HG03097 (cell line): ENCODE results near the gene UNKL.
"Not testable (repeated sequence)": the region's sequence is repeated elsewhere in the genome, so short reads cannot be mapped to it uniquely, and the experiment has no call there.

Experiments
- ATAC-seq: cut with Tn5 transposase; IDR thresholded peaks from one replicate; pipeline ENCODE4 v1.9.1; 2021; ENCODE audit not compliant: unreplicated experiment, low FRiP score

The UNKL gene

DNA sequence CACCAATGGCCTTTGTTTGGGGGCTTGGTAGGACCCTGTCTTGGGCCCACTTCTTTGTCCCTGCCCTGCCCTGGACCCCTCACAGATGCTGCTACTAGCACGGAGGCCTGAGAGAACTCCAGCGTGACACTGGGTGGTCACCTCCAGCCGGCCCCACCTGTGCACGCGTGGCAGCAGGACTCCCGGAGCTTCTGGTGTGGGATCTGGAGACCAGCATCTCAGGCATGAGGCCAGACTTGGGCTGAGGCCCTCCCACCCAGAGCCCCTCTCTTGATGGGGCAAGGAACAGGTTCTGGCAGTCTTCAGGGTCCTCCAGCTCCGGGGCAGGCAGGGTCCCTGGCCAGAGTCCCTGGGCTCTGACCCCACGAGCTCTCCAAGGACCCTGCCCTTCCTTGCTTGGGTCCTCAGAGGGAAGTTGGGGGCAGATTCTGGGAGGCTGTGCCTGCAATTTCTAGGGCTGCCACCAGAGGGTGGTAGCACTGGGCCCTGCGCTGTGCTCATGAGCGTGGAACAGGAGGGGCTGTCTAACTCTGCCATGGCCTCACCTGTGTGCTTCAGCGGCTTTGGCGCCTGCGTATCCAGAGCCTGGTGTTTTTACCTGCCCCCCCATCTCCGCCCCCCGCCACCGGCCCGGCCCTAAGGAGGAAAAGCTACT is 84.1 kb downstream of the UNKL start:
- ATAC-seq, result no peak

DNA sequence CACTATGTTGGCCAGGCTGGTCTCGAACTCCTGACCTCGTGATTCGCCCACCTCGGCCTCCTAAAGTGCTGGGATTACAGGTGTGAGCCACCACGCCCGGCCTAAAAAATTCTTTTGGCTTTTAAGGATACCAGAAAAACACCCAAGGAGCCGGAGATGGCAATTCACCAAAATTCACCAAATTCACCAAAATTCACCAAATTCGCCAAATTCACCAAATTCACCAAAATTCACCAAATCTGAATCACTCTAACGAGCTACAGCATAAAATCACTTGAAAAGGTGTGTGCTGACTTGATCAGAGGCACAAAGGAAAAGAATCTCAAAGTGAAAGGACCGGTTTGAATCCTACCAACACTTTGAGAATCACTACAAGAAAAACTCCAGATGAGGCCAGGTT is 85.5 kb downstream of the UNKL start:
- ATAC-seq, result not testable (repeated sequence)

DNA sequence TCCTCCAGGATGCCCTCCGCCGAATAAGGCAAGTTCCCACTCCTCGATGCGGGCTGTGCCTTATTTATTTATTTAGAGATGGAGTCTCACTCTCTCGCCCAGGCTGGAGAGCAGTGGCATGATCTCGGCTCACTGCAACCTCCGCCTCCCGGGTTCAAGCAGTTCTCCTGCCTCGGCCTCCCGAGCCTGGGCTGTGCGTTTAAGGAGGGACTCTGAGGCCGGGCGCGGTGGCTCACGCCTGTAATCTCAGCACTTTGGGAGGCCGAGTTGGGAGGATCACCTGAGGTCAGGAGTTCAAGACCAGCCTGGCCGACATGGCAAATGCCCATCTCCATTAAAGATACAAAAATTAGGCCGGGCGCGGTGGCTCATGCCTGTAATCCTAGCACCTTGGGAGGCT is 86.4 kb downstream of the UNKL start:
- not testable (repeated sequence) for ATAC-seq

DNA sequence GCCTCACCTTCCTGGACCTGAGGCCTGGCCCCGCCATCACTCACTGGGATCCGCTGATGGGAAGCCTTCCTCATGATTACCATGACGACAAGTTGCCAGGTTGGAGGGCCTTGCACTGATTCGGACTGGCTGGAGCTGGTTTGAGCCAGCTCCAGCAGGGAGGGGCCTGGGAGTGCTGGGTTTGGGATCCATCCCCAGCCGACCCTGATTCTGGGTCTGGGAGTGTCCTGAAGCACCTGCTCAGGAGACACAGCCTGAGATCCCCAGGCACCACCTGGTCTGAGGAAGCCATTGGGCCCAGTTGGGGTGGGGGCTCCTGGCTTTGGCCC is 86.9 kb downstream of the UNKL start:
- ATAC-seq, result no peak

DNA sequence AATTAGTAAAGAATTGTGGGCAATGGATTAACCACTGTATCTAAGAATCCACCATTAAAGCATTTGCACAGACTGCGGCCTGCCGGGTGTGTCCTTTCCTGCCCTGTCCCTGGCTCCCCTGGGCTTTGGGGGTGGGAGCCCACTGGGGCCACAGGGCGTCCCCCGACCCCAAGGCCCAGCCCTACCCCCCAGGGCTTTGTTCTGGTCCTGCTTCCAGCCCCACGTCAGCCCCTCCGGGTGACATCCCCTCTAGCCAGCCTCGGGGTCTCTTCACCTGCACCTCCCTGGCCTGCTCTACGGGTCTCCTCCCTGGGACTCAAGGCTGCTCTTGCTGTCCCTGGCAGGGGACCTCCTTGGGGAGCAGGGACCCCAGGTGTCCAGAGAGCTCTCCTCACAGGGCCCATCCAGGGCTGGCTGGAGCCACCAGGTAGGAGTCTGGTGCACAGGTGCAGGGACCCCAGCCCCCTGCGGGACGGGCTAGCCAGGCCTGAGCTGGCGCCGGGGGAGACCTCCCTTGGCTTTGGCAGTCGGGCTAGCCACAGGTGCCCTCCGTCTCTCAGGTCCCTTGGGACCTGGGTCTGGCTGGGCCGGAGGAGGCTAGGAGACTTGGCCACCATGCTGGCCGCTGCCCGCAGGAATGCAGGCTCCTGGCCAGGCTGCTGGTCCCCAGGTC is 87.4 kb downstream of the UNKL start:
- ATAC-seq, result no peak

DNA sequence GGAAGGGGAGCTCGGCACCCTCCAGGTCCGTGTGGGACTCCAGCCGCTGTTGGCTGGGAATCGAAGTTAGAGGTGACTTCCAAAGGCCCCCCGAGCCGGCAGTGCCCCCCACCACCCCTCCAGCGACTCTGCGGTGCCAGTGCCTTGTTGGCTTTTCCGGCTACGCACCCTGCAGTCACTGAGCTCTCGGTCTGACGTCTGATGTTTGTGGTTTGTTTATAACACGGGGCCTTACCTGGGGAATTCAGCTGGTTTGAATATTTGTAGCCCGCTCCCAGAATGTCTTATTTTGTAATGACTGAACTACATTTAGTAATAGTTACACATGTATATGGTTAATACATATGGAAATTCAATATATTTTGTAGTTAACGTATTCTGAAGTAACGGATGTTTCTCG is 88.1 kb downstream of the UNKL start:
- ATAC-seq, result no peak

DNA sequence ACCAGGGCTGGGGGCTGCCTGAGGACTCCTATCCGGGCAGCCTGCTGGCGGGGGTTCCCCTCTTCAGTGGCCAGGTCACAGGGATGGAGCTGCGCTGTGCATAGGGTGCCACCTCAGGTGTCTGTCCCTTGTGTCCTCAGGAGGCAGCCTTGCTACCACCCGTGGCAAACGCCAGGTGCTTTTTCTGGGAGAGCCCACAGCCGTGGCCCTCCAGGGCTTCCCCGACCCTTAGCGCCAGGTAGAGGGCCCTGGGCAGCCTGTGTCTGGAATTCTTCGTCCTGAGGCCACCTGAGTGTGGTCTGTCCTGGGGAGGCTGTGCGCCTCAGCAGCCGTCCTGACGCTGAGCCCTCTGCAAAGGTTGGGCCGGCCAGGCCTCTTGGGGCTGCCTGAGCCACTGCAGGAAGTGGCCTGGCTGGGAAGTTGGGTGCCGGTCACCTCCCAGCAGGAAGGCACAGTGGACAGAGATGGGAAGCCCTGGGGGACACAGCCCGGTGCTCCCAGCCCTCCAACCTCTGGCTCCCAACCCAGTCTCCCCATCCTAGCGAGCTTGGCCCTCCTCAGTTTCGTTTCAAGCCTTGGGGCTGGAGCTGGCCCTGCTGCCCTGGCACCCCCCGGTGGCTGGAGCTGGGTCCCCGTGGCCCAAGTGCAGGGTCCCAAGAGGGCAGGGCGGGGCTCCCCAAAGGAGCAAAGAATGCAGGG is 88.7 kb downstream of the UNKL start:
- ATAC-seq, result no peak

DNA sequence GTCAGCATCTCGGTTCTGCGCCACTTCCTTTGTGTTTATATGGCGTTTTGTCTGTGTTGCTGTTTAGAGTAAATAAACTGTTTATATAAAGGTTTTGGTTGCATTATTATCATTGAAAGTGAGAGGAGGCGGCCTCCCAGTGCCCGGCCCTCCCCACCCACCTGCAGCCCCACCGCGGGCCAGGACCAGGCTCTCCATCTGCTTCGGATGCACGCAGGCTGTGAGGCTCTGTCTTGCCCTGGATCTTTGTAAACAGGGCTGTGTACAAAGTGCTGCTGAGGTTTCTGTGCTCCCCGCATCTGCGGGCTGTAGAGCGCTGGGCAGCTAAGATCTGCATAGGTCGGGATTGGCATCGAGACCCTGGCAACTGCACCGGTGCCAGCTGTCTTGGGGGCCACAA is 89.2 kb downstream of the UNKL start:
- ATAC-seq, result no peak

DNA sequence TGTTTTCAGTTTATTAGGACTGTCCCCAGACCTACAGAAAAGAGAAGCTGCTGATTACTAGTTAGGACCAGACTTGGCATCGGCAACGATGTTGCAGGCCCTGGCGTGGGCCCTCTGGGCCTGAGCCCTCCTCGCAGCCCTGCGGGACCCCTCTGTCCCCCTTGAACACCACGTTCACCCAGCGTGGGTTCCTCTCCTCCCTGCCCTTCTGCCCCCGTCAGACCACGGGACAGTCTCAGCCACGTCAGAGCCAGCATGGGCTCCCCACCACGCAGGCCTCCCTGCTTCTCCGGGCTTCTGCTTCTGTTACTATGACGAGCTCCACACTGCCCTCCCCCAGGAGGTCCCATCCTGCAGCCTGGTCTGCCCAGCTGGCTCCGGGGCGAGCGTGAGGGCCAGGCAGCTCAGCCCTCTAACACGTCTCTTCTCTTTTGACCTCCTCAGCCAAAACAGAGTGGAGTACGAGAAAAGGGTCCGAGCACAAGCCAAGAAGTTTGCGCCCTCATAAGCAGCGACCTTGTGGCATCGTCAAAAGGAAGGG is 90.1 kb downstream of the UNKL start:
- no peak for ATAC-seq

DNA sequence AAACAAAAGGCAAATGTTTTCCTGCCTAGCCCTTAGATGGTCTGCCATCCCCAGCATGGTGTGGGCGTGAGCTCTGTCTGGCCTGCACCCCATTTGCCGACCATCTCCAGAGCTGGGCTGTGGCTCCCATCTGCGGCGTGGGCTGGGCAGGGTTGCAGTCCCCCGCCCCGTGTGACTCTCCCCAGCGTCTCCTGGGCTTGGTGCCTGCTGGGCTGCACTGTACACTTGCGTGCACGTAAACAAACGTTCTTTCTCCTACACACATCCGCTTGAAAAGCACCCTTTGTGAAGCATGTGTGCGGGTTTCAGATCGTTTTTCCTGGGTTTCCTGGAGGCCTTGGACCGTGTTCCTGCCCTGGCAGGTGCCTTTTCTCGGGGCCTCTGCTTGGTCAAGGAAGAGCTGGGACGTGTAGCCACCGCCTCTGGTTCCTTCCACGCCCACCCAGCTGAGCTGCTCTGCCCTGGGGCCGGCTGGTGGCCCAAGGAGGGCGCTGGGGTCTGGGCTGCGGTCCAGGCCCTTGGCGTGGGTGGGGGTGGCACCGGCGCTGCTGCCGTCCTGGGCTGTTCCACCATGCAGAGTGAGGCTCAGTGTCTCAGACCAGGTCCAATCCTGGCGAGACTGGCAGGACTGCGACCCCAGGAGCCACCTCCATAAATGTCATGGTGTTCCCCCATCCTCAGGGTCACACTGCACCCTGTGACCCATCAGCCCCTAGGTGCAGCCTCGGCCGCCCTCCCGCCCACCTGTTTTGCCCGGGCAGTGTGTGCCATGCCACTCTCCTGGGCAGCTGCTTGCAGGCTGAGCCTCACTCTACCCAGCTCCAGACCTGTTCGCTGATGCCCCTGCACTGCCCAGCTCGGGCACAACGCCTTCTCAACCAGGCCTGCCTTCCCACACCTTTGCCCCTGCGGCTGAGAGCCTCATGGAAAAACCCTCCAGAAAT is 90.9 kb downstream of the UNKL start:
- no peak for ATAC-seq

DNA sequence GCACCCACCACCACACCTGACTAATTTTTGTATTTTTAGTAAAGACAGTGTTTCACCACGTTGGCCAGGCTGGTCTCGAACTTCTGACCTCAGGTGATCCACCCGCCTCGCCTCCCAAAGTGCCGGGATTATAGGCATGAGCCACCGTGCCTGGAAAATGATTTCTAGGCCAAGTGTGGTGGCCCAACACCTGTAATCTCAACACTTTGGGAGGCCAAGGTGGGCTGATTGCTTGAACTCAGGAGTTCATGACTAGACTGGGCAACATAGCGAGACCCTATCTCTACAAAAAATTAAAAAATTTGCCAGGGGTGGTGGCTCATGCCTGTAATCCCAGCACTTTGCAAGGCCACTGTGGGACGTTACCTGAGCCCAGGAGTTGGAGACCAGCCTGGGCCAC is 92.1 kb downstream of the UNKL start:
- no peak for ATAC-seq

DNA sequence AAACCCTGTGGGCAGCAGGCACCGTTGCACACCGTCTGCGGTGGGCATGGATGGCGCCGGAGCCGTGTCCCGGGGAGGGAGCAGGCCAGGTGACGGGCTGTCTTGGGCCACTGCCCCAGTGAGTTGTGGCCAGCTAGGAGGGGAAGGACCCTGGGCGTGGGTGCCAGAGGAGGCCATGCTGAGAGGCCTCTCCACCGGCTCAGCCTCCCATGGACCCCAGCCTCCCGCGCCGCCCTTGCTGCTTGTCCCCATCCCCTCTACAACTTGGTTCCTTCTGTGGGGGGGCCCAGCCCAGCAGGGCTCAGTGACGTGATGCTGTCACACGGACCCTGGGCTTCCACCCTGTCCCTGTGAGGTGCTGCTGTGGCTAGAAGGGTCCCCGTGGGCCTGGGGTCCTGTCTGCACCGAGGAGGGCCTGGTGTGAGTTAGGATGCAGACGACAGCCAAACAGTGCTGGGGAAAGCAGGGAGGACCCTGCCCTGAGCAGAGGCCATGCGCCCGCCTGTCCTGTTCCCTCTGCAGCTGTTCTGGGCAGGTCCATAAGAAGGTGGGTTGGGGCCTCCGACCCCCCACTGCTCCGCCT is 93.8 kb downstream of the UNKL start:
- ATAC-seq, result no peak

DNA sequence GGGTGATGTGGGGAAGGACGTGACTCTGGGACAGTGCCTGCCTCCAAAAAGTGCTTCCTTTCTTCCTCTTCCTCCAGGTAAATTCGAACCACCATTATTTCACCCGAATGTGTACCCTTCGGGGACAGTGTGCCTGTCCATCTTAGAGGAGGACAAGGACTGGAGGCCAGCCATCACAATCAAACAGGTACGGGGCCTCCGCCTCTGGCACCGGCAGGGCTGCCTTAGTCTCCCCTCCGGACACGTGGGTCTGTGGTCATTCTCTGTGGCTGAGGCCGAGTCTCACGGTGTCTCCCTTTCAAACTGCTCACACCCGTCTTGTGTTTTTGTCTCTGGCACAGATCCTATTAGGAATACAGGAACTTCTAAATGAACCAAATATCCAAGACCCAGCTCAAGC is 94.4 kb downstream of the UNKL start:
- ATAC-seq, result no peak

DNA sequence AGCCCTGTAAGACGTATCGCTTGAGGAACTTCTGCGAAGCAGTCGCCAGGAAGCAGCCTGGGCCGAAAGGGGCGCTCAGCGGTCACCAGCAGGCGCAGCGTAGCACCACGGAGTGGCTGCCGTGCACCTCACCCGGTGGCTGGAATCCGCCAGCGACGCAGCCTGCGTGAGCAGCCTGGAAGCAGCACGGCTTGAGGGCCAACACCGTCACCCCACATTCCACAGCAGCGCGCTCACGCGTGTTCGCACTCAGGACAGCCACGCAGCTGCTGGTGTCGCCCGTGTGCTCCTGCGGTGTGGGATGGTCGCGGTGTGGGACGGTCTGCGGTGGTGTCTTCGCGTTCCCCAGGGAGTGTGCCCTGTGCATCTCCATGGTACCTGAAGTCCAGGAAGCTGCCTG is 95.5 kb downstream of the UNKL start:
- ATAC-seq, result no peak

DNA sequence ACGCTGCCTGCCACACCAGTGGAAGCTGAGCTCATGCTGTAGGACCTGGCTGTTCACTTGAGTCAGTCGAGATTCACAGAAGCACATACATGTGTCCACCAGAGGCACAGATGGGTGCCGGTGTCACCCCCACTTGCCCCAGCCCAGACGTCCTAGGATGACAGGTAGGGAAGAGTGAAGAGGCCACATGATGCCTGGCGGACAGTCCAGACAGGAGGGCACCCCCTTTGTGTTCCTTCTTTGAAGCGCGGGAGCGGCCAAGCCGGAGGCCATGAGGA is 96.3 kb downstream of the UNKL start:
- ATAC-seq, result no peak

DNA sequence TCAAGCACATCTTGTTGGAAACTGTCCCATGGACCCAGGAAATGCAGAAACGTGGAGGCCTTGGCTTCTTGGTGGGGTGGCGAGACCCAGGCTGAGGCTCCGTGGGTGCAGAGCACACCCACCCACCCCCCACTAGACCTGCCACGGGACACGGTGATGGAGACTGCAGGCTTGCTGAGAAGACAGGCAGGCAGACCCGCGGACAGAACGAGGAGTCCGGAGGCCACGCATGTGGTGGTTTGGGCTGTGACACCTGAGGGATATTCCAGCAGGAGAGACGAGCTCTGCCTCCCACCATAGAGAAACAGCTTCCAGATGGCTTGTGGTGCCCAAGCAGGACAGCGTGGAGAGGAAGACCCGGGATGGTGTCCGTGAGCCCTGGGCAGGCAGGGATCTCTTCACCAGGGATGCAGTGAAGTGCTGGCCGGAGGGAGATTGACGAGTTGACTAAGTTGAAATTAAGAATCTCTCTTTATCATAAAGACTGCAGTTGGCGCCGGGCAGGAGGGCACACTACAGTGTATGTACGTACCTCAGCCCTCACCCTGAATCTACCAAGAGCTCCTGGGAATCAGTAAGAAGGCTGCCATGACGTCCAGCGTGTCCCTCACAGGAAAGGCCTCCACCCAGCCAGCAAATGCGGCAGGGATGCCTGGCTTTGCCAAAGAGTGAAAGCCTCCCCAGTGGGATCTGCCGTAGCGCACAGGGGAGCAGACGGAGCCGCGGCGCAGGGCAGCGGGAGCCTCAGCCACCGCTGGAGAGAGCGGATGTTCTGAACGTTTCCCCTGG is 96.8 kb downstream of the UNKL start:
- ATAC-seq, result no peak

DNA sequence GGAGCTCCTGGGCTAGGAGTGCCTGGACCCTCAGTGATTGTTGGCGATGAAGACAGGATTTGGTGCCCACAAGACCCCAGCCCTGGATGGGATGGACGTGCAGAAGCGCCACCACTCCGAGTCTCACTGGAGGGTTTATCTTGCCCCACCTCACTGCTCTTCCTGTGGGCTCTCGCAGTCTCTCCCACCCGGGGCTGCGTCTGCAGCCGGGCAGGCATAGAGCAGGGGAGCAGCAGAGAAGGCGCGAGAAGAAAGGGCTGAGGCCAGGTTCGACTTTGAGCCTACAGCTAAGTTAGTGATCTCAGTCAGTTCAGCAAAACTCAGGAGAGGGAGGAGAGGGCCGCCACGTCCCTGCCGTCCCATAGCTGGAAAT is 98.5 kb downstream of the UNKL start:
- ATAC-seq, result no peak

DNA sequence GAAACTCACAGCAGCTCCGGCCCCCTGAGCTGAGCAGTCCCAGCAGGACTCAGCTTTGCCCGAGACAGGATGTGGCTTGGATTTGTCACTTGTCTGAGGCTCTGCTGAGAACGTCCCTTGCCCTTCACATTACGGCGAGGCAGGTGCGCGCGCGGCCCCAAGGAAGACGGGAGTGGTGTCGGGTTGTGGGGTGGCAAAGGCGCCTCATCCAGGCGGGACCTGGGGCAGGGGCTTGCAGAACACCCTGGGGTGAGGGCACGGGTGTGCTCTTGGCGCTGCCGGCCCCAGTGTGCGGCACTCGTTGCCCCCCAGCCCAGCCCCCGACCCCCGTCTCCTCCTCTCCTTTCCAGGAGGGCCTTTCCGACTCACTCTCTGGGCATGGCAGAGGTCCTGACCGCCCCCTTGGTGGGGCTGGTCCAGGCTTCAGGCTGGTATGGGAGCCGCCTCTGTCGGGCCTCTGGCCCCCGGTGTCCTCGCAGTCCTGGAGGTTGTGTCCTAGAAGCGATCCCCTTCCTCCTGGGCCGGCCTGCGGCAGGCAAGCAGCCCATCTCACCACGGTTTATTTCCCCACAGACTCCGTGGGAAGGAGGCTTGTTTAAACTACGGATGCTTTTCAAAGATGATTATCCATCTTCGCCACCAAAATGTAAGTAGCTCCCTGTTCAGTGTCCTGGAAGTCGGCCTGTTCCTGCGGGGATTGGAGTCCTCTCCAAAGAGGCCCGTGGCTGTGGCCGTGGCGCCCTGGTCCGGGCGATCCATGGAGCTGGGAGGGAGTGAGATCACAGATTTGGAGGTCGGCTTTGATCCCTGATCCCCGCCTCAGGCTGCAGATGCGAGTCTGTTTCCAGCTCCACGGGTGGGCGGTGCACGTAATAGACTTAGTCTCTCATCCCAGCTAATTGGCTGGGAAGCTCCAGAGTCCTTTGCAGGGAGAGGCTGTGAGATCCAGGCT is 99.1 kb downstream of the UNKL start:
- ATAC-seq, result no peak
